ENCODE measurements around the gene RTN1. TPM values are rescaled to one million over a fixed set of nuclear protein-coding genes. Genes with fewer than 3 reads are reported as not detected.

Gene RTN1
- total and polyA plus RNA-seq, 2 of the 8 experiments (the other 6 are each of a cell fraction or from before 2014, with no cell fraction given), result 2.8 to 4.9 TPM

- H3K4me3 ChIP-seq (ENCODE audit: extremely low read depth in 1 of 4, insufficient read depth in 2 of 4, low read depth in 3 of 4, low read length in 4 of 4), result no peak overlapping the region
- no peaks in the 10 kb centered on the region for H3K27me3 ChIP-seq (replicated peaks in 1 of 4; ENCODE audit: control insufficient read depth in 3 of 4, extremely low read depth in 1 of 4, insufficient read depth in 3 of 4, low read length in 3 of 4)
- no peaks in the 10 kb centered on the region for H3K36me3 ChIP-seq (ENCODE audit: control insufficient read depth in 2 of 4, insufficient read depth in 4 of 4, low read length in 3 of 4)
- no peak for FAIRE-seq
- no peak overlapping the region for H3K18ac ChIP-seq (ENCODE audit: extremely low read depth, low read length)
- no peak overlapping the region for H2AK5ac ChIP-seq (ENCODE audit: low read depth, low read length)
- CTCF ChIA-PET (ENCODE audit: partially characterized antibody), result interaction anchor here (0.8 to 1.3 kb wide), 8 partner anchors 10 to 145 kb away, joined by 3 to 4 read pairs (median 3); no protein-coding TSS in a partner anchor
- H3K23ac ChIP-seq (ENCODE audit: insufficient read length), result no peak overlapping the region
- H4K8ac ChIP-seq (ENCODE audit: extremely low read depth, insufficient read depth, low read length), result no peak overlapping the region
- no peak overlapping the region for H3K56ac ChIP-seq (replicated peaks; ENCODE audit: insufficient read length, low read depth, low read length)
- no peak overlapping the region for H3K9ac ChIP-seq (replicated peaks in 1 of 4; ENCODE audit: extremely low read depth in 1 of 4, low read depth in 3 of 4, low read length in 3 of 4)
- H2BK120ac ChIP-seq (replicated peaks; ENCODE audit: low read depth, low read length), result no peak overlapping the region
- H3K79me1 ChIP-seq (ENCODE audit: low read depth, low read length), result no peaks in the 10 kb centered on the region
- H4K91ac ChIP-seq (replicated peaks; ENCODE audit: insufficient read length, low read length), result no peak overlapping the region
- H2BK5ac ChIP-seq (ENCODE audit: low read depth, low read length), result no peak overlapping the region
- no peak overlapping the region for H2BK20ac ChIP-seq (ENCODE audit: low read length)
- H2AFZ ChIP-seq (ENCODE audit: low read length), result no peak overlapping the region
- H3K4me2 ChIP-seq (ENCODE audit: insufficient read depth in 1 of 2, low read depth in 2 of 2, low read length in 2 of 2), result no peak overlapping the region
- H2BK15ac ChIP-seq (ENCODE audit: low read length), result no peak overlapping the region
- H3K79me2 ChIP-seq (ENCODE audit: control insufficient read depth in 1 of 2, insufficient read depth in 2 of 2, low read length in 2 of 2), result no peaks in the 10 kb centered on the region
- no peak overlapping the region for H3K14ac ChIP-seq (ENCODE audit: insufficient read length)
- no peak overlapping the region for H4K5ac ChIP-seq (ENCODE audit: insufficient read length, low read depth, low read length)
- no peaks in the 10 kb centered on the region; the same call in 1 of the 2 replicates for H3K23me2 ChIP-seq (ENCODE audit: low read depth, low read length)
- H3K27ac ChIP-seq (ENCODE audit: low read depth, low read length), result no peak overlapping the region
- H2BK12ac ChIP-seq (ENCODE audit: low read depth, low read length), result no peak overlapping the region
- POLR2A ChIA-PET (ENCODE audit: partially characterized antibody), result no interaction called here
- H4K20me1 ChIP-seq (replicated peaks in 1 of 2; ENCODE audit: control insufficient read depth in 1 of 2, insufficient read depth in 2 of 2, low read length in 2 of 2), result no peaks in the 10 kb centered on the region
- no peak for DNase-seq (ENCODE audit: low read depth in 1 of 2, low spot score in 2 of 2)
- H3K9me3 ChIP-seq (ENCODE audit: insufficient read depth in 2 of 2, low read depth in 1 of 2, low read length in 1 of 2), result no peaks in the 10 kb centered on the region
- H3K4ac ChIP-seq (replicated peaks; ENCODE audit: insufficient read length, low read depth, low read length), result peak overlapping the region; percentile 53
- no peaks in the 10 kb centered on the region for H3K4me1 ChIP-seq (replicated peaks in 1 of 4; ENCODE audit: control insufficient read depth in 3 of 4, insufficient read depth in 4 of 4, low read length in 3 of 4)
- TF ChIP-seq NANOG (IDR thresholded peaks at IDR 0.05; ENCODE audit: insufficient read depth, low read depth, low read length, poor library complexity, severe bottlenecking), result no peak
- TF ChIP-seq USF2 (IDR thresholded peaks at IDR 0.05; ENCODE audit: low read length), result no peak
- no peak for TF ChIP-seq SRF (IDR thresholded peaks at IDR 0.05; ENCODE audit: low read depth, low read length)
- TF ChIP-seq CBX8 (IDR thresholded peaks at IDR 0.05; ENCODE audit: borderline replicate concordance, low read depth, low read length), result no peak
These were observed 117.1 kb downstream of the RTN1 start for GRCh38 chr14:59753512-59753911.

All from H1 (cell line).